GM12875 (cell line): ENCODE measurements around the gene ADAMTS12.
A peak's percentile ranks its signal among the peaks of the same experiment; 100 is the strongest.

Experiments used
- H3K4me3 ChIP-seq: one replicate; pipeline ENCODE4 v1.5.1; 2011; ENCODE audit warnings: low read depth, low read length, control low read depth
- TF ChIP-seq, protein P1 (sequence below): IDR thresholded peaks from 2 replicates; pipeline ENCODE4 v1.5.1; 2011; ENCODE audit warnings: low read depth, mild to moderate bottlenecking, control low read depth, inconsistent platforms, low read length, moderate library complexity, borderline replicate concordance; ENCODE audit not compliant: insufficient read depth

ADAMTS12 gene, protein sequence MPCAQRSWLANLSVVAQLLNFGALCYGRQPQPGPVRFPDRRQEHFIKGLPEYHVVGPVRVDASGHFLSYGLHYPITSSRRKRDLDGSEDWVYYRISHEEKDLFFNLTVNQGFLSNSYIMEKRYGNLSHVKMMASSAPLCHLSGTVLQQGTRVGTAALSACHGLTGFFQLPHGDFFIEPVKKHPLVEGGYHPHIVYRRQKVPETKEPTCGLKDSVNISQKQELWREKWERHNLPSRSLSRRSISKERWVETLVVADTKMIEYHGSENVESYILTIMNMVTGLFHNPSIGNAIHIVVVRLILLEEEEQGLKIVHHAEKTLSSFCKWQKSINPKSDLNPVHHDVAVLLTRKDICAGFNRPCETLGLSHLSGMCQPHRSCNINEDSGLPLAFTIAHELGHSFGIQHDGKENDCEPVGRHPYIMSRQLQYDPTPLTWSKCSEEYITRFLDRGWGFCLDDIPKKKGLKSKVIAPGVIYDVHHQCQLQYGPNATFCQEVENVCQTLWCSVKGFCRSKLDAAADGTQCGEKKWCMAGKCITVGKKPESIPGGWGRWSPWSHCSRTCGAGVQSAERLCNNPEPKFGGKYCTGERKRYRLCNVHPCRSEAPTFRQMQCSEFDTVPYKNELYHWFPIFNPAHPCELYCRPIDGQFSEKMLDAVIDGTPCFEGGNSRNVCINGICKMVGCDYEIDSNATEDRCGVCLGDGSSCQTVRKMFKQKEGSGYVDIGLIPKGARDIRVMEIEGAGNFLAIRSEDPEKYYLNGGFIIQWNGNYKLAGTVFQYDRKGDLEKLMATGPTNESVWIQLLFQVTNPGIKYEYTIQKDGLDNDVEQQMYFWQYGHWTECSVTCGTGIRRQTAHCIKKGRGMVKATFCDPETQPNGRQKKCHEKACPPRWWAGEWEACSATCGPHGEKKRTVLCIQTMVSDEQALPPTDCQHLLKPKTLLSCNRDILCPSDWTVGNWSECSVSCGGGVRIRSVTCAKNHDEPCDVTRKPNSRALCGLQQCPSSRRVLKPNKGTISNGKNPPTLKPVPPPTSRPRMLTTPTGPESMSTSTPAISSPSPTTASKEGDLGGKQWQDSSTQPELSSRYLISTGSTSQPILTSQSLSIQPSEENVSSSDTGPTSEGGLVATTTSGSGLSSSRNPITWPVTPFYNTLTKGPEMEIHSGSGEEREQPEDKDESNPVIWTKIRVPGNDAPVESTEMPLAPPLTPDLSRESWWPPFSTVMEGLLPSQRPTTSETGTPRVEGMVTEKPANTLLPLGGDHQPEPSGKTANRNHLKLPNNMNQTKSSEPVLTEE (N-terminal part only)

DNA sequence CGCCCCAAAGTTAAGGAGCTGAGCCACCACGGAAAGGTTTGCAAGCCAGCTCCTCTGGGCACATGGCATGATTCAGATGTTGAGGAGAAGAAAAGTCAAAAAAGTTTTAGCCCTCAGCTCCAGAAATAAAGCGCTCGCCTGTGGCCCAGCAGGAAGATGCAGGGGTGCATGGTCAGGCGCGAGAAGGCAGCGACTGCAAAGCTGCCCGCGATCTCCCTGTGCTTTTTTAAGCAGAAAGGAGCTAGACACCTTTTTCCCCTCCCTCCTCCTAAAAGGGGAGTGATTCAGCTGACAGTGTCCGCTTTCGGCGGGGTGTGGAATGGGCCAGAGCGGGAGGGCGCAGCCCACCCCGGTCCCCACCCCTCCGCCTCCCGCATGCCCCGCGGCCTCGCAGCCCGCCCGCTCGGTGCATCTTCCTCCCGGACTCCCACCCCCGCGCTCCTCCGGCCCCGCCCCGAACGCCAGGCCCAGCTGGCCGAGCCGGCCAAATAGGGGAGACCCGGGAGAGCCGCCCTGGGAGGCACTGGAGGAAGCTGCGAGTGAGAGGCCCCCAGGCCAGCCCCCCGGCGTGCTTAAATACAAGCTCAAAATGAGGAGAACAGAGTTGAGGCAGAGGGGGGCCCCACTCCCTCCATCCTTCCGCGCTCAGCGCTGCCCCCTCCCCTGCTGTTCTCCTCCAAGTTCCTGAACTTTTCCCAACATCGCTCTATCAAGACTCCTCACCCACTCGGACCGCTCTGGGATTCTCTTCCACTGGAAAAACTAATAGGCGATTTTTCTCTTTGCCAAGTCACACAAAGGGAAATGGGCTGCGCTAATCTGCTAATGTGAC lies at the start of gene ADAMTS12:
ADAMTS12 (minus strand) TSS at position 203 of the 832 bp plus-strand sequence; CDS start at position 69, 134 bp downstream.
- TF ChIP-seq, protein P1, sequence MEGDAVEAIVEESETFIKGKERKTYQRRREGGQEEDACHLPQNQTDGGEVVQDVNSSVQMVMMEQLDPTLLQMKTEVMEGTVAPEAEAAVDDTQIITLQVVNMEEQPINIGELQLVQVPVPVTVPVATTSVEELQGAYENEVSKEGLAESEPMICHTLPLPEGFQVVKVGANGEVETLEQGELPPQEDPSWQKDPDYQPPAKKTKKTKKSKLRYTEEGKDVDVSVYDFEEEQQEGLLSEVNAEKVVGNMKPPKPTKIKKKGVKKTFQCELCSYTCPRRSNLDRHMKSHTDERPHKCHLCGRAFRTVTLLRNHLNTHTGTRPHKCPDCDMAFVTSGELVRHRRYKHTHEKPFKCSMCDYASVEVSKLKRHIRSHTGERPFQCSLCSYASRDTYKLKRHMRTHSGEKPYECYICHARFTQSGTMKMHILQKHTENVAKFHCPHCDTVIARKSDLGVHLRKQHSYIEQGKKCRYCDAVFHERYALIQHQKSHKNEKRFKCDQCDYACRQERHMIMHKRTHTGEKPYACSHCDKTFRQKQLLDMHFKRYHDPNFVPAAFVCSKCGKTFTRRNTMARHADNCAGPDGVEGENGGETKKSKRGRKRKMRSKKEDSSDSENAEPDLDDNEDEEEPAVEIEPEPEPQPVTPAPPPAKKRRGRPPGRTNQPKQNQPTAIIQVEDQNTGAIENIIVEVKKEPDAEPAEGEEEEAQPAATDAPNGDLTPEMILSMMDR: no peak
- peak within 1 kb of the TSS; percentile 21 for H3K4me3 ChIP-seq

DNA sequence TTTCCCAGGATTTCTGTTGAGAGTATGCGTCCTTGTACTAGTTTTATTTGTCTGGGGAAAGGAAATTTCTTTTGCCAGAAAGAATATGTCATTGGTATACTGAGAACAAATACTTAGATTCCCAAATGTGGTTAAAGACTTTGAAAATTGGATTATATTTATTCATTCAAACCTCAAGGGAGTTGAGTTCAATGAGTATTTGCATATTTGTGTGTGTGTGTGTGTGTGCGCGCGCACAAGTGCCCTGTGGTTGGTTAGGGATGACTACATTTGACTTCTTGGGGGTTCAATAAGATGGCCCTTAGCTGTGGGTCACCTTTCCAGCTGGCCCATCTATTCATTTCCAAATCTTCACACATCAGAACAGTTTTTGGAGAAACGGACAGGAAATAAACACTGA lies 49.3 kb upstream of the ADAMTS12 start:
- H3K4me3 ChIP-seq: no peak overlapping the region
- TF ChIP-seq, protein P1: no peak

DNA sequence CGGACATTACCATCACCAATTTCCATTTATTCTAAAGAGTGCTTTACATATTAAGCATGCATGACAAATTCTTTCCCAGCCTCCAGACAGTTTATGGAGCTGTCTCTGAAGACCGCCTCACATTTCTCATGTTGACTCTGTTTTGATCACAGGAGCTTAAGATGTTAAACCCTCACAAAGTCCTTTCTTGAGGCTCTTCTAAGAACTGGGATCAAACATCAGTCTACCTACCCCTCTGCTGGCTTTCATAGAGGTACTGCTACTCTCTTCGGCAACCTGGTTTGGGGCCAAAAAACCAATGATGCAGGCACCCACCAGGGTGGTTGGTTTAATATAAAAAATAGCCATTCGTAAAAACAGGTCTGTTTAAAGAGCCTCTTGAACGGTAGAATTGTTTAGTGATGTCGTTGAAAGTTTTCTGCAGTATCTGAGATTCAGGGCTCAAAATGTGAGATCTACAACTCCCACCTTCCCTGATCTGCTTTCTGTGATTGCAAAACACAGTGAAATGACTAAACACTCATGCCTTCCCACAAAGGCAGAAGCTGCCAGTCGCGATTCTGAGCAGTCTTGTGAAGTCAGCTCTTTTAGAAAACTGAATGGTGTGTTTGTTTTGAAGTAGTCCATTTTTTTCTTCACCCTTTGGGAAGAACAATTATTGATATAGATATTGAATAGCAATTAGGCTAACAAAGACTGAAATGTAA lies 47.9 kb upstream of the ADAMTS12 start:
- TF ChIP-seq, protein P1: no peak
- H3K4me3 ChIP-seq: no peak overlapping the region

DNA sequence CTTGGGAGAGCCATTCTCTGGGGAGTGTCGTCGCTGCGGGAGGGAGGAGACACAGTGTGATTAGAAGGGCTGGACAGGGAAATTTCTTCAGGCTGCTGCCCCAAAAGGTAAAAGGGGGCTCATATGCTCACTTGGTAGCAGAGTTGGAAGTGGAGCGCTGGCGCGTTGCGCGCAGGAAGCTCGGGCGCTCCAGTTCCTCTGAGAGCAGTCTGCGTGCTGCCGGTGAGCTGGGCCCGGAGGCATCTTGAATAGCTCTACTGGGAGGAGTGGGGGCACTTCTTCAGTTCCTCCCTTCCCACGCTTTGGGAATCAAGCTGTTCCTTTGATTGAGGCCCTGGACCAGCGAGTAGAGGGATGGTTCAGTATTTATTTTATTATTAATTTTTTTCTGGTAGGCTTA lies 47.1 kb upstream of the ADAMTS12 start:
- TF ChIP-seq, protein P1: no peak
- H3K4me3 ChIP-seq: no peak overlapping the region

DNA sequence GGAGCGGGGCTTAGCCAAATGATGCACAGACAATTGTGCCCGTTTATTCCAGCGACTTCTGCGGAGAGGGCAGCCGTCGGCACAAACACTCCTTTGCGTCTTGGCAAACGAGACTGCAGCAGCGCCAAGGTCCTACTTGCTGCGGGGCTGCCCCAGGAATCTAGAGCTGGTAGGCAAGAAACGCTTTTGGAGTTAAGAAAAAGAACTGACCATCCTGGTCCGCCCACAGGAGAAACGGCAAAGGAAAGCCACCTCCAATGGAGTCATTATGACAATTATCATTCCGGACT lies 46.7 kb upstream of the ADAMTS12 start:
- H3K4me3 ChIP-seq: no peak overlapping the region
- TF ChIP-seq, protein P1: no peak
